ENCODE results near the gene SKIC8. TPM values are rescaled to one million over a fixed set of nuclear protein-coding genes. Genes with fewer than 3 reads are reported as not detected.

The SKIC8 gene
- total RNA-seq, 1 donor from 2014 or later = 43.9 TPM

- no peak for DNase-seq
- Mint-ChIP-seq H3K4me3 (ENCODE audit: unreplicated experiment) (no peak overlapping the region), H3K36me3 (ENCODE audit: unreplicated experiment) (no peaks in the 10 kb centered on the region), H3K9me3 (ENCODE audit: unreplicated experiment) (peaks cover 3% of the 10 kb centered on the region), H3K27me3 (ENCODE audit: unreplicated experiment) (peaks cover 8% of the 10 kb centered on the region), H3K27ac (ENCODE audit: unreplicated experiment) (no peak overlapping the region), H3K4me1 (ENCODE audit: low read depth, unreplicated experiment) (peaks cover 21% of the 10 kb centered on the region)
- TF ChIP-seq CTCF (IDR thresholded peaks at IDR 0.05; ENCODE audit: partially characterized antibody, unreplicated experiment) = no peak
These were observed 18.9 kb downstream of the SKIC8 start for GRCh38 chr15:78280319-78281072.

DNA sequence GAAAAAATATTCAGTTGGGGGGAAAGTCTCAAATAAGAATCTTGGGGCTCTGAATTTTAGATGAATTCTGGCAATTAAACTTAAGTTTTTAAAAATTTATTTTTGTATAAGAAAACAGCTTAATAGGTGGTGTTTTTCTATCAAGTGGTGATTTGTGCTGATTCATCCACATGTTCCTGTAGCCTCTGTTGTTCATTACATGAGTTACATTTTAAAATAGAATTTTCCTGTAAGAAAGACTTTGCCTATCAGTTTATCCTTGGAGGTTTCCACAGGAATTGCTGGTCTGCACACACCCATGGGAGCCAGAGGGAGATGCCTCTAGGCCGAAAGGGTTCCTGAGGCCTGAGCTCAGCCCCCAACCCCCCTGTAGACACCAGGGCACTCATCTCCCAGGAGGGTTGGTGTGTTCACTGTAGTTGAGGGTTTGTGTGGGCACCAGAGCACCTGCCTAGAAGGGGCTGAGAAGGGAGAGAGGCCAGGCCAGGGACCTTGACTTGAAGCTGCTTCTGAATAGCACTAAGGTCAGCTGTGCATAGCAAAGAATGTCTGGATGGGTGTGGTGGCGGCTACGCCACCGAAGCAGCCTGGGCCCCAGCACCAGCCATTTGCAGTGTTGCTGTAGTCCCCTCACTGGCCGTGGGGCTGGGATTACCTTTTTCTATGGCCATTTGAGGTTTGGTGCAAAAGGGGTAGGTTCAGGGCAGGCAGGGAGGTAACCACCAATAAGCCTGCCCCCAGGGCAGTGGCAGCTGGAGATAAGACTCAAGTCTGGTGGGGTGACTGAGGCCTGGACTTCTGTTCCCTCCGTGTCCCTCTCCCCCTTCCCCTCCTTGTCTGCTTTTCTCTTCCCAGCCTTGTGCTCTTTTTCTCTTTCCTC is 23.1 kb downstream of the SKIC8 start:
- no peak for DNase-seq
- H3K36me3 Mint-ChIP-seq (ENCODE audit: unreplicated experiment) = peaks cover 5% of the 10 kb centered on the region
- H3K4me3 Mint-ChIP-seq (ENCODE audit: unreplicated experiment) = no peak overlapping the region
- no peak for TF ChIP-seq CTCF (IDR thresholded peaks at IDR 0.05; ENCODE audit: partially characterized antibody, unreplicated experiment)
- no peak overlapping the region for H3K27ac Mint-ChIP-seq (ENCODE audit: unreplicated experiment)
- H3K27me3 Mint-ChIP-seq (ENCODE audit: unreplicated experiment) = peaks cover 8% of the 10 kb centered on the region
- no peaks in the 10 kb centered on the region for H3K9me3 Mint-ChIP-seq (ENCODE audit: unreplicated experiment)
- peaks cover 4% of the 10 kb centered on the region for H3K4me1 Mint-ChIP-seq (ENCODE audit: low read depth, unreplicated experiment)

- Mint-ChIP-seq H3K4me1 (ENCODE audit: low read depth, unreplicated experiment) (peaks cover 4% of the 10 kb centered on the region), H3K4me3 (ENCODE audit: unreplicated experiment) (no peak overlapping the region), H3K27ac (ENCODE audit: unreplicated experiment) (no peak overlapping the region), H3K9me3 (ENCODE audit: unreplicated experiment) (no peaks in the 10 kb centered on the region), H3K27me3 (ENCODE audit: unreplicated experiment) (peaks cover 7% of the 10 kb centered on the region), H3K36me3 (ENCODE audit: unreplicated experiment) (peaks cover 5% of the 10 kb centered on the region)
- no peak for DNase-seq
- no peak for TF ChIP-seq CTCF (IDR thresholded peaks at IDR 0.05; ENCODE audit: partially characterized antibody, unreplicated experiment)
These were observed 24.4 kb downstream of the SKIC8 start for GRCh38 chr15:78274994-78275393.

DNA sequence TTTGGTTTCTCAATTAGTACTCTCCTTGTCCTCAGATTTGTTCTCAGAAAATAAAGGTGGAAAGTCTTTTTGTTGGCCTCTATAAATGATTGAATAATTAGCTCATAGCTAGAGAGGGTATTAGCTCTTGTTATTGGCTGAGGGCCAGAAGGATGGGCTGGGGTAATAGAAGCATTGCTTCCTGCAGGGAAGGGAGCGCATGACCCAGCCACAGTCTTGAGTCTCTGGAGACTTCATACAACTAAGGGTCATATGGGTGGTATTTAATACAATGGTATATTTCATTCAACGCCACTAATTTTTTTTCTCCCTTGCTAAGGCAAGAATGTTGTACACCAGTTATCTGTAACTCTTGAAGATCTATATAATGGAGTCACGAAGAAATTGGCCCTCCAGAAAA is 26.6 kb downstream of the SKIC8 start:
- H3K4me1 Mint-ChIP-seq (ENCODE audit: low read depth, unreplicated experiment) = peaks cover 4% of the 10 kb centered on the region
- H3K4me3 Mint-ChIP-seq (ENCODE audit: unreplicated experiment) = no peak overlapping the region
- peaks cover 7% of the 10 kb centered on the region for H3K27me3 Mint-ChIP-seq (ENCODE audit: unreplicated experiment)
- no peak for DNase-seq
- H3K36me3 Mint-ChIP-seq (ENCODE audit: unreplicated experiment) = peaks cover 5% of the 10 kb centered on the region
- H3K9me3 Mint-ChIP-seq (ENCODE audit: unreplicated experiment) = no peaks in the 10 kb centered on the region
- no peak overlapping the region for H3K27ac Mint-ChIP-seq (ENCODE audit: unreplicated experiment)
- TF ChIP-seq CTCF (IDR thresholded peaks at IDR 0.05; ENCODE audit: partially characterized antibody, unreplicated experiment) = no peak

GRCh38 chr15:78272316-78272715 is 27.1 kb downstream of the SKIC8 start:
- H3K36me3 Mint-ChIP-seq (ENCODE audit: unreplicated experiment) = peaks cover 5% of the 10 kb centered on the region
- H3K27ac Mint-ChIP-seq (ENCODE audit: unreplicated experiment) = no peak overlapping the region
- peaks cover 4% of the 10 kb centered on the region for H3K4me1 Mint-ChIP-seq (ENCODE audit: low read depth, unreplicated experiment)
- H3K27me3 Mint-ChIP-seq (ENCODE audit: unreplicated experiment) = peaks cover 7% of the 10 kb centered on the region
- no peaks in the 10 kb centered on the region for H3K9me3 Mint-ChIP-seq (ENCODE audit: unreplicated experiment)
- TF ChIP-seq CTCF (IDR thresholded peaks at IDR 0.05; ENCODE audit: partially characterized antibody, unreplicated experiment) = no peak
- no peak for DNase-seq
- H3K4me3 Mint-ChIP-seq (ENCODE audit: unreplicated experiment) = no peak overlapping the region
